H9 (cell line): Measurements from ENCODE around the gene HFE. TPM values are rescaled to one million over a fixed set of nuclear protein-coding genes. Genes with fewer than 3 reads are reported as not detected.
A peak's percentile ranks its signal among the peaks of the same experiment; 100 is the strongest.

ENCODE experiments used
- DNase-seq: peaks from one replicate; pipeline ENCODE4 v3.0.0-alpha.2; 2017
- H2AFZ ChIP-seq: one replicate; pipeline ENCODE4 v1.6.1; 2013; ENCODE audit warnings: mild to moderate bottlenecking, low read length, control low read depth, moderate library complexity
- H2AK5ac ChIP-seq: 2 replicates; pipeline ENCODE4 v1.6.1; 2013; ENCODE audit warnings: low read length, control low read depth, mixed read lengths; ENCODE audit not compliant: insufficient read length
- H2BK120ac ChIP-seq: one replicate; pipeline ENCODE4 v1.6.1; 2013; ENCODE audit warnings: low read depth, mild to moderate bottlenecking, low read length, control low read depth, inconsistent platforms; ENCODE audit not compliant: poor library complexity, severe bottlenecking
- H2BK12ac ChIP-seq: 2 replicates; pipeline ENCODE4 v1.6.1; 2013; ENCODE audit warnings: low read length, control low read depth, mixed read lengths, low read depth; ENCODE audit not compliant: insufficient read length
- H2BK15ac ChIP-seq: 2 replicates; pipeline ENCODE4 v1.6.1; 2013; ENCODE audit warnings: low read depth, low read length, control low read depth
- H2BK20ac ChIP-seq: one replicate; pipeline ENCODE4 v1.6.1; 2013; ENCODE audit warnings: low read depth, mild to moderate bottlenecking, low read length, control low read depth, inconsistent platforms; ENCODE audit not compliant: poor library complexity, severe bottlenecking
- H2BK5ac ChIP-seq: 2 replicates; pipeline ENCODE4 v1.6.1; 2013; ENCODE audit warnings: low read length, control low read depth, mixed read lengths; ENCODE audit not compliant: insufficient read length
- H3K14ac ChIP-seq: 2 replicates; pipeline ENCODE4 v1.6.1; 2013; ENCODE audit warnings: low read length, control low read depth; ENCODE audit not compliant: insufficient read depth
- H3K18ac ChIP-seq: 2 replicates; pipeline ENCODE4 v1.6.1; 2013; ENCODE audit warnings: low read depth, mild to moderate bottlenecking, mixed read lengths, low read length, control low read depth; ENCODE audit not compliant: insufficient read length
- H3K23ac ChIP-seq: 2 replicates; pipeline ENCODE4 v1.6.1; 2013; ENCODE audit warnings: low read length, control low read depth, mixed read lengths, low read depth; ENCODE audit not compliant: insufficient read length
- H3K23me2 ChIP-seq: 2 replicates; pipeline ENCODE4 v1.6.1; 2013; ENCODE audit warnings: low read depth, mild to moderate bottlenecking, mixed read lengths, low read length, control low read depth; ENCODE audit not compliant: insufficient read length, poor library complexity, severe bottlenecking
- H3K27ac ChIP-seq: 2 replicates; pipeline ENCODE4 v1.5.1; 2013; ENCODE audit warnings: low read length, control low read depth, mixed read lengths, low read depth; ENCODE audit not compliant: insufficient read length
- H3K27me3 ChIP-seq: 2 replicates; pipeline ENCODE4 v1.6.1; 2013; ENCODE audit warnings: low read length, control low read depth, inconsistent platforms; ENCODE audit not compliant: insufficient read depth
- H3K4ac ChIP-seq: 2 replicates; pipeline ENCODE4 v1.6.1; 2013; ENCODE audit warnings: low read depth, mild to moderate bottlenecking, control low read depth, inconsistent platforms, low read length, moderate library complexity
- H3K4me1 ChIP-seq: 2 replicates; pipeline ENCODE4 v1.6.1; 2013; ENCODE audit warnings: low read length, control low read depth, inconsistent platforms; ENCODE audit not compliant: insufficient read depth
- H3K4me2 ChIP-seq: 2 replicates; pipeline ENCODE4 v1.6.1; 2013; ENCODE audit warnings: low read length, control low read depth, mixed read lengths; ENCODE audit not compliant: insufficient read length, insufficient read depth
- H3K56ac ChIP-seq: 2 replicates; pipeline ENCODE4 v1.6.1; 2013; ENCODE audit warnings: low read depth, mild to moderate bottlenecking, mixed read lengths, low read length, control low read depth; ENCODE audit not compliant: insufficient read length
- H3K79me1 ChIP-seq: 2 replicates; pipeline ENCODE4 v1.6.1; 2013; ENCODE audit warnings: low read depth, mild to moderate bottlenecking, moderate library complexity, low read length, control low read depth, inconsistent platforms; ENCODE audit not compliant: insufficient read depth, poor library complexity, severe bottlenecking
- H3K79me2 ChIP-seq: 2 replicates; pipeline ENCODE4 v1.6.1; 2013; ENCODE audit warnings: low read length, control low read depth, inconsistent platforms; ENCODE audit not compliant: insufficient read depth
- H3K9ac ChIP-seq: 2 replicates; pipeline ENCODE4 v1.6.1; 2013; ENCODE audit warnings: low read length, control low read depth, mixed read lengths; ENCODE audit not compliant: insufficient read length; ENCODE audit errors: extremely low read depth
- H3K9me3 ChIP-seq: one replicate; pipeline ENCODE4 v1.6.1; 2013; ENCODE audit warnings: low read depth, low read length, inconsistent platforms; ENCODE audit not compliant: control insufficient read depth
- H3T11ph ChIP-seq: one replicate; pipeline ENCODE4 v1.6.1; 2013; ENCODE audit warnings: mild to moderate bottlenecking, low read length, control low read depth, inconsistent platforms
- H4K20me1 ChIP-seq: one replicate; pipeline ENCODE4 v1.6.1; 2013; ENCODE audit not compliant: control insufficient read depth, insufficient read length, insufficient read depth
- H4K5ac ChIP-seq: 2 replicates; pipeline ENCODE4 v1.6.1; 2013; ENCODE audit warnings: low read depth, mild to moderate bottlenecking, mixed read lengths, low read length, control low read depth; ENCODE audit not compliant: insufficient read length
- H4K8ac ChIP-seq: replicated peaks from 2 replicates; pipeline ENCODE4 v1.6.1; 2013; ENCODE audit warnings: low read length, control low read depth, mixed read lengths, low read depth; ENCODE audit not compliant: insufficient read length
- H4K91ac ChIP-seq: 2 replicates; pipeline ENCODE4 v1.6.1; 2013; ENCODE audit warnings: low read depth, mild to moderate bottlenecking, moderate library complexity, mixed read lengths, low read length, control low read depth; ENCODE audit not compliant: insufficient read length
- H3K27ac Mint-ChIP-seq, 3 experiments: 2 replicates in 2 of 3; 3 replicates in 1 of 3; pipeline ENCODE4 v1.8.0; 2020 to 2021; ENCODE audit warnings: mixed read lengths in 3 of 3, mild to moderate bottlenecking in 1 of 3, moderate library complexity in 1 of 3
- H3K27me3 Mint-ChIP-seq: 2 replicates; pipeline ENCODE4 v1.8.0; 2021; ENCODE audit warnings: low read depth, mild to moderate bottlenecking, moderate library complexity, mixed read lengths
- H3K36me3 Mint-ChIP-seq, 3 experiments: 2 replicates in 2 of 3; 3 replicates in 1 of 3; pipeline ENCODE4 v1.8.0; 2020 to 2021; ENCODE audit warnings: low read depth in 3 of 3, mixed read lengths in 3 of 3; ENCODE audit not compliant: insufficient read depth in 1 of 3
- H3K4me1 Mint-ChIP-seq, 2 experiments: 2 replicates each; pipeline ENCODE4 v1.8.0; 2020; ENCODE audit warnings: mixed read lengths in 2 of 2
- H3K4me3 Mint-ChIP-seq, 2 experiments: 2 replicates in 1 of 2; 3 replicates in 1 of 2; pipeline ENCODE4 v1.8.0; 2020 to 2021; ENCODE audit warnings: mild to moderate bottlenecking in 2 of 2, mixed read lengths in 2 of 2, moderate library complexity in 1 of 2
- H3K9me3 Mint-ChIP-seq, 2 experiments: 2 replicates in 1 of 2; 3 replicates in 1 of 2; pipeline ENCODE4 v1.8.0; 2020; ENCODE audit warnings: mild to moderate bottlenecking in 2 of 2, mixed read lengths in 2 of 2, moderate library complexity in 1 of 2
- WGBS: extraction: QIAGEN DNeasy Blood & Tissue Kit; methylation state at CpG from one replicate; pipeline ENCODE4 v1.1.7; 2013; ENCODE audit warnings: missing lambda C conversion rate, low lambda C conversion rate, mixed read lengths; ENCODE audit not compliant: insufficient read length; ENCODE audit errors: extremely low coverage; 5-methylcytosine and 5-hydroxymethylcytosine counted together
- total RNA-seq: library from RNA; stranded (reverse); gene quantifications from 2 replicates; pipeline ENCODE4 v1.2.1, GENCODE V29; 2021
- TF ChIP-seq, protein P1 (sequence below): fragments of 200-600 bp; sonication (generic); conservative IDR thresholded peaks from 3 replicates; pipeline ENCODE4 v1.8.0; 2021; ENCODE audit warnings: antibody characterized with exemption, mild to moderate bottlenecking

Gene HFE
- total RNA-seq, 1 experiment from 2014 or later, result 0.98 TPM

DNA sequence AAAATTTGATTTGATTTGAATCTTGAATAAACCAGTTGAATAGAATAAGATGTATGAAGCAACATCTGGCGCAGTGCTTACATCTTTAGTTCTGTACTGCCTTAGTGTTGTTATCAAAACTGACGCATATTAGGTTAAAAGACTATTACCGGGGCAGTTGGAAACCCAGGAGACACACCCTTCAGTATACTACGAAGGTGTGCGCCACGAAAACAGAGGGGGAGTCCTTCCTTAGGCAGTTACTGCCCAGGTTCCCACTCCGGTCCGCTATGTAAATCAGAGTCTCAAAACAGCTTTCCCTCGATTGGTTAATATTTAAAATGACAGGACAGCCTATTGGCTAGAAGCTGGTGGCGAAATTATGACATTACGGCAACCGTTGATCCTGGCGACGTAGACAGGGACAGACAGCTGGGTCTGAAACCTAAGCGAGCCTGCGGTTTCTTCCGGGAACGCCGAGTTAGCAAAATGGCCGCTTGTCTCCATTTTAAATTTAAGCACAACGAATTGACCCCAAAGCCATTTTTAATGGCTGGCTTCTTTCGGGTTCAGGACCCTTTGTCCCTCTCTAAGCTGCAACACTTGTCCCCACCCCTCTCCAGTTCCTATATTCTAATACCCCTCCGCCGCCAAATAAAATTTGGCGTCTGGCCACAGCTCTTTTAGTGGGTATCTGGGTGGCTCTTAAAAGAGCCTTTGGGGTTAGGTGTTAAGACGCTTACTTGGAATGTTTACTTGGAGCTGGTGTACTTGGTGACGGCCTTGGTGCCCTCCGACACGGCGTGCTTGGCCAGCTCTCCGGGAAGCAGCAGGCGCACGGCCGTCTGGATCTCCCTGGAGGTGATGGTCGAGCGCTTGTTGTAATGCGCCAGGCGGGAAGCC is 35.8 kb downstream of the HFE start:
- Mint-ChIP-seq H3K27ac (peak overlapping the region; percentile 99 to 100 (median 100)), H3K36me3 (peaks cover 4 to 15% (median 4%) of the 10 kb centered on the region in 3 experiments; a peak in 6 of 7 replicates), H3K4me1 (peaks cover 29 to 34% of the 10 kb centered on the region in 2 experiments), H3K4me3 (peak overlapping the region; percentile 99 to 100), H3K27me3 (peaks cover 8% of the 10 kb centered on the region; the same call in 1 of the 2 replicates), H3K9me3 (peaks cover 3 to 7% of the 10 kb centered on the region in 2 experiments)
- Histone ChIP-seq H2BK120ac (peak overlapping the region; percentile 31), H3K79me2 (peaks cover 6% of the 10 kb centered on the region; the same call in 1 of the 2 replicates), H4K8ac (no peak overlapping the region), H3K14ac (peak overlapping the region; percentile 81; the same call in 1 of the 2 replicates), H3K79me1 (no peaks in the 10 kb centered on the region), H2BK5ac (no peak overlapping the region), H4K91ac (no peak overlapping the region), H3K23me2 (peaks cover 9% of the 10 kb centered on the region), H2BK20ac (no peak overlapping the region), H3K4ac (no peak overlapping the region; the same call in 1 of the 2 replicates), H2BK12ac (no peak overlapping the region), H3K9ac (peak overlapping the region; percentile 93), H3K9me3 (no peaks in the 10 kb centered on the region), H3K4me1 (no peaks in the 10 kb centered on the region), H4K20me1 (no peaks in the 10 kb centered on the region), H2AK5ac (no peak overlapping the region), H3K27me3 (no peaks in the 10 kb centered on the region), H3K27ac (peak overlapping the region; percentile 92), H3K4me2 (peak overlapping the region; percentile 77), H4K5ac (peak overlapping the region; percentile 8), H3K56ac (no peak overlapping the region), H2BK15ac (no peak overlapping the region), H3K23ac (no peak overlapping the region), H3K18ac (peak overlapping the region; percentile 82), H2AFZ (no peak overlapping the region), H3T11ph (no peak overlapping the region)
- DNase-seq, result peak; percentile 96
- TF ChIP-seq, protein P1, sequence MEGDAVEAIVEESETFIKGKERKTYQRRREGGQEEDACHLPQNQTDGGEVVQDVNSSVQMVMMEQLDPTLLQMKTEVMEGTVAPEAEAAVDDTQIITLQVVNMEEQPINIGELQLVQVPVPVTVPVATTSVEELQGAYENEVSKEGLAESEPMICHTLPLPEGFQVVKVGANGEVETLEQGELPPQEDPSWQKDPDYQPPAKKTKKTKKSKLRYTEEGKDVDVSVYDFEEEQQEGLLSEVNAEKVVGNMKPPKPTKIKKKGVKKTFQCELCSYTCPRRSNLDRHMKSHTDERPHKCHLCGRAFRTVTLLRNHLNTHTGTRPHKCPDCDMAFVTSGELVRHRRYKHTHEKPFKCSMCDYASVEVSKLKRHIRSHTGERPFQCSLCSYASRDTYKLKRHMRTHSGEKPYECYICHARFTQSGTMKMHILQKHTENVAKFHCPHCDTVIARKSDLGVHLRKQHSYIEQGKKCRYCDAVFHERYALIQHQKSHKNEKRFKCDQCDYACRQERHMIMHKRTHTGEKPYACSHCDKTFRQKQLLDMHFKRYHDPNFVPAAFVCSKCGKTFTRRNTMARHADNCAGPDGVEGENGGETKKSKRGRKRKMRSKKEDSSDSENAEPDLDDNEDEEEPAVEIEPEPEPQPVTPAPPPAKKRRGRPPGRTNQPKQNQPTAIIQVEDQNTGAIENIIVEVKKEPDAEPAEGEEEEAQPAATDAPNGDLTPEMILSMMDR, result no peak
- no CpG with 5 or more reads among the region's 38 CpGs for WGBS
